GM12874 (cell line): ENCODE results near the gene RETSAT.

Experiments
- TF ChIP-seq, protein P1 (sequence below): IDR thresholded peaks from 2 replicates; pipeline ENCODE4 v1.5.1; 2011; ENCODE audit warnings: low read depth, mild to moderate bottlenecking, control low read depth, low read length, moderate library complexity; ENCODE audit not compliant: insufficient read depth

The RETSAT gene

DNA sequence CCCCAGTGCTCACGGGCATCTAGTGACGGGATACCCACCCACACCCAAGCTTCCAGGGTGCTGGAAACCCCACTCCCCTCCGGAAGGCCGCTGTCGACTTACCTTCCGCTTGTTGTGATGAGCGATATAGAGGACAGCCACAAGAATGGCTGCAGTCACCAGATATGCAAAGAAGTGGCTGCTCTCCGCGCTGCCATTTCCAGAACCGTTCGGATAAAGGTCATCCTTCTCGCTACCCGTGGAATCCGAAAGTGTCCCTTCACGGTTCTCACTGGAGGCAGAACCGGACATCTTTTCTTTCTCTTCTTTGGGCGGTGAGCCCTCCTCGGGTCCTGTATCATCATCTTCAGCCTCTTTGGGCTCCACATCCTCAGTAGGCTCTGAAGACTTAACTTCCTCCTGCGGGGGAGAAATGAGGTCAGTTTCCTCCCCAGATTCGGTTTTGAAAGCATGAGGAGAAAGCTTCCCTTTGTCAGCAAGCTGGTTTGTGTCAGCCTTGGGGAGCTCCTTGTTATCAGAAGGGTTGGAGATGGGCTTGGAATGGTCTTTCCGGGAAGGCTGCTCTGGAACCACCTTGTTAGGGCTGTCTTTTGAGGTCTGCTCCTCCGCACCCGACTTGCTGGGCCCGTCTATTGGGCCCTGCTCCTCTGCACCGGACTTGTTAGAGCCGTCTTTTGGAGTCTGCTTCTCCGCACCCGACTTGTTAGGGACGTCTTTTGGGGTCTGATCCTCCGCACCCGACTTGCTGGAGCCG is 27.7 kb downstream of the RETSAT start:
- TF ChIP-seq, protein P1, sequence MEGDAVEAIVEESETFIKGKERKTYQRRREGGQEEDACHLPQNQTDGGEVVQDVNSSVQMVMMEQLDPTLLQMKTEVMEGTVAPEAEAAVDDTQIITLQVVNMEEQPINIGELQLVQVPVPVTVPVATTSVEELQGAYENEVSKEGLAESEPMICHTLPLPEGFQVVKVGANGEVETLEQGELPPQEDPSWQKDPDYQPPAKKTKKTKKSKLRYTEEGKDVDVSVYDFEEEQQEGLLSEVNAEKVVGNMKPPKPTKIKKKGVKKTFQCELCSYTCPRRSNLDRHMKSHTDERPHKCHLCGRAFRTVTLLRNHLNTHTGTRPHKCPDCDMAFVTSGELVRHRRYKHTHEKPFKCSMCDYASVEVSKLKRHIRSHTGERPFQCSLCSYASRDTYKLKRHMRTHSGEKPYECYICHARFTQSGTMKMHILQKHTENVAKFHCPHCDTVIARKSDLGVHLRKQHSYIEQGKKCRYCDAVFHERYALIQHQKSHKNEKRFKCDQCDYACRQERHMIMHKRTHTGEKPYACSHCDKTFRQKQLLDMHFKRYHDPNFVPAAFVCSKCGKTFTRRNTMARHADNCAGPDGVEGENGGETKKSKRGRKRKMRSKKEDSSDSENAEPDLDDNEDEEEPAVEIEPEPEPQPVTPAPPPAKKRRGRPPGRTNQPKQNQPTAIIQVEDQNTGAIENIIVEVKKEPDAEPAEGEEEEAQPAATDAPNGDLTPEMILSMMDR = no peak

DNA sequence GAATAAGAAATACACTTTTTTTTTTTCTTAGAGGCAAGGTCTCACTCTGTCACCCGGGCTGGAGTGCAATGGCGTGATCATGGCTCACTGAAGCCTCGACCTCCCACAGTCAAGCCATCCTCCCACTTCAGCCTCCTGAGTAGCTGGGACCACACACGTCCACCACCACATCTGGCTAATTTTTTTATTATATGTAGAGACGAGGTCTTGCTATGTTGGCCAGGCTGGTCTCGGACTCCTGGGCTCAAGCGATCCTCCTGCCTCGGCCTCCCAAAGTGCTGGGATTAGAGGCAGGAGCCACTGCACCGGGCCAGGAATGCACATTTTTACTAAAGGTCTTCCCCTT is 28.9 kb downstream of the RETSAT start:
- TF ChIP-seq, protein P1 = no peak

DNA sequence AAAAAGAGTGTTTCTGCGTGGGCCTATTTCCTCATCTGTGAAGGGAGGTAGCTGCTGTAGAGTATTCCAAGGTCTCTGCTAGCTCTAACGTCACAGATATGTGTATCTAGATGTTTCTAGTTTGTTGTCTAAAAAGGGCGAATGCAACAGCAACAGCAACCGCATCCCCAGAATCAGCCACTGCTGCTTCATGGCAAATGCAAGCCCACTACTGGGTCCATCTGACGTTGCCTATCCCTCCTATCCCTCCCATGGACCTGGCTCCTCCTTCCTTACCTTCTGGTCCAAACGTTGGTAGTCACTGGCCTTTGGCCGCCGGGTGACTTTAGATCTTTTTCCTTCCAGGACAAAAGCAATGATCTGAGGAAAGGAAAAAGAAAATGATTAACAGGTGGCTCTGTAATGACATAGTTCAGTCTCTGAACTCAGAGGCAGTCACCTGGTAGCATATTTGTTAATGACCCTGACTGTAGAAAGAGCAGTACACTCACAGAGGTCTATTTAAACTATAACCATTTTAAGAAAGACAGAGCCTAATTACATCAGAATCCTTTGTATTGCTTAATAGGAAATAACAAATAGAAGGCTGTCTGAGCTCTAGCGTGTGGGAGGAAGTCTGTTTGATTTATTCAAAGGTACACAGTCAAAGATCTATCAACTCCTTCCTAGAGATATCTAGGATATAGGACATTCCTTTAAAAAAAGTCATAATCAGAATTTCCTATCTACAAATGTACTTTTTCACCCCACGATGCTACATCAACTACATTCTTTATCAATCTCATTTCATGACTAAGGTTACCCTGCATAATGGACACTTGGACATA is 29.5 kb downstream of the RETSAT start:
- TF ChIP-seq, protein P1 = no peak

DNA sequence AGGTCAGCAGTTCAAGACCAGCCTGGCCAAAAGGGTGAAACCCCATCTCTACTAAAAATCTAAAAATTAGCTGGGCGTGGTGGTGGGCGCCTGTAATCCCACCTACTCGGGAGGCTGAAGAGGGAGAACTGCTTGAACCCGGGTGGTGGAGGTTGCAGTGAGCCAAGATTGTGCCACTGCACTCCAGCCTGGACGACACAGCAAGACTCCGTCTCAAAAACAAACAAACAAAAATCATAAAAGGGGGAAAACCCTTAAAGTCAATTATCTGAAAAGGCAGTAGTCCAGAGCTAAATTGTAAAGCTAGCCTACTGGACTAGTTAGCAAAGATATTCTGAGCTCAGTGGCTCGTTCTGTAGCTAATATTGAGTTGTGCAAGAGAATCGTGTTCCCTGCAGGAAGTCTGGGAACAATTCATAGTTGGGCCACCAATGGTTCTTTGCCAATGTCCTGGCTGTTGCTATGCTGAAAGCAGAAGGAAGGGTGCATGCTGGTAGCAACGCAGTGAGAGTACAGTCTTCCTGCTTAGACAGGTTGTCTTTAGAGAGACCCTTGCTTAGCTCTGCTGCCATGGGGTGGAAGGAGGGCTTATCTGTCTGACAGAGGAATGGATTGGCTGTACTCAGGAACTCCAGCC is 30.9 kb downstream of the RETSAT start:
- TF ChIP-seq, protein P1 = no peak

DNA sequence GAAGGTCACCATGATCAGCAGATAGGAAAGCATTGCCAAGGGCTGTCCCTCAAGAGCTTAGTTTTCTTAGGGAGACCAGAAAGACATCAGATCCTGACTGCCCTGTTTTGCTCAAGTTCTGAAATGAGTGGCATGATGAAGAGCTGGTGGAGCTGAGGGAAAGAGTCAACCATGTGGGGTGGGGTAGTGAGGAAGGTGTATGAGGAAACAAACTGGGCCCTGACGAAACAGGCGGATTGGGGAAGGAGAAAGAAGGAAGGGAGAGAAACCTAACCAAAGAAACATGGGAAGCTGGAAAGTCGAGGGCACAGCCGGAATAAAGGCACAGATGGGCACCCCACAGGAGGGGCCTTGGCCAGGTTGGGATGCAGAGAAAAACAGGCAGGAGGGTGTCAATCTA is 34.5 kb downstream of the RETSAT start:
- TF ChIP-seq, protein P1 = no peak

DNA sequence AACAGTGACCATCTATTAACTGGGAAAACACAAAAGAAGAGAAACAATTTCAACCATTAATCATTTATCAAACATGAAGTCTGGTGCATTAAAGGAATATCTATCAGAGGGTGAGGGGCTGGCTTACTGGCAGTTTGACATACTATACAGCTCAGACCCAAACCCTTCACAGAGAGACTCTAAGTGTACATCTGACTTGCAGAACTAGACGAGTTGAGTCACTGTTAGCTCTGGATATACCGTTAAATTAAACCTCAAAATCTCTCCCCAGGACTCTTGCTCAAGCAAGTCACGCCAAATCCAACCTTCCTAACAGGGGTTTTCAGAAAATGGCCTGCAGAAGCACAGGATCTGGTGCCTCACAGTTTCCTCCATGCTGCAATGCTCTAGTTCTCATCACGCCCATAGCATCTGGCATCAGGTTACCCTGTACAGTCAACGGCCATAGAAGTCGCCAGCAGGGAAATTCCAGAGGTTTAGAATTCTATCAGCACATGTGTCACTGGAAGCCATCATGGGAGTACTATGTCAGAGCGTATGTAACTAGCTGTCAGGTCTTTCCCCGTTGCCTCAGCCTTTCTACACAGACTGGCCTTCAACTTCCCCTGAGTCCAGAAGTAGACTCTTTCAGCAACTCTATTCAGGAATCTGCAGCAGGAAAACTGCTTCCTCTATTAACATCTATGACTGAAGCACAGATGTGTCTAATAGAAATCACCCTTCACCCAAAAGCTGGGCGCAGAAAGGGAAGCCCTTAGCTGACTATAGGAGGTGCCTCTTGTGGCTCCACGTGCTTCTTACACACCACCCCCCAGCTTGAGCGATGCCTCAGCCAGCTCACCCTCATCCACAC is 35.9 kb downstream of the RETSAT start:
- TF ChIP-seq, protein P1 = no peak
